ENCODE data around the gene ASAP2. TPM values are rescaled to one million over a fixed set of nuclear protein-coding genes. Genes with fewer than 3 reads are reported as not detected.
A peak's percentile ranks its signal among the peaks of the same experiment; 100 is the strongest.

Gene ASAP2
- total RNA-seq, 2 experiments from 2014 or later = 0.16 TPM; not detected in 1

- peaks cover 9% of the 10 kb centered on the region for H3K4me1 Mint-ChIP-seq (ENCODE audit: low read depth)
- no peak overlapping the region for H3K27ac Mint-ChIP-seq
- no peaks in the 10 kb centered on the region for H3K36me3 Mint-ChIP-seq (ENCODE audit: low read depth)
- no peaks in the 10 kb centered on the region for H3K9me3 ChIP-seq (ENCODE audit: control insufficient read depth in 1 of 2, insufficient read depth in 1 of 2, low read length in 2 of 2)
- H3K4me1 ChIP-seq (ENCODE audit: insufficient read depth, low read length) = peaks cover 2% of the 10 kb centered on the region
- ChIA-PET POLR2A (no interaction called here), CTCF (no interaction called here)
- intact Hi-C loops (cut with DNase I, micrococcal nuclease) = no loop called here
- no peak overlapping the region for H3K4me3 ChIP-seq (ENCODE audit: low read length)
- TF ChIP-seq, protein P1, sequence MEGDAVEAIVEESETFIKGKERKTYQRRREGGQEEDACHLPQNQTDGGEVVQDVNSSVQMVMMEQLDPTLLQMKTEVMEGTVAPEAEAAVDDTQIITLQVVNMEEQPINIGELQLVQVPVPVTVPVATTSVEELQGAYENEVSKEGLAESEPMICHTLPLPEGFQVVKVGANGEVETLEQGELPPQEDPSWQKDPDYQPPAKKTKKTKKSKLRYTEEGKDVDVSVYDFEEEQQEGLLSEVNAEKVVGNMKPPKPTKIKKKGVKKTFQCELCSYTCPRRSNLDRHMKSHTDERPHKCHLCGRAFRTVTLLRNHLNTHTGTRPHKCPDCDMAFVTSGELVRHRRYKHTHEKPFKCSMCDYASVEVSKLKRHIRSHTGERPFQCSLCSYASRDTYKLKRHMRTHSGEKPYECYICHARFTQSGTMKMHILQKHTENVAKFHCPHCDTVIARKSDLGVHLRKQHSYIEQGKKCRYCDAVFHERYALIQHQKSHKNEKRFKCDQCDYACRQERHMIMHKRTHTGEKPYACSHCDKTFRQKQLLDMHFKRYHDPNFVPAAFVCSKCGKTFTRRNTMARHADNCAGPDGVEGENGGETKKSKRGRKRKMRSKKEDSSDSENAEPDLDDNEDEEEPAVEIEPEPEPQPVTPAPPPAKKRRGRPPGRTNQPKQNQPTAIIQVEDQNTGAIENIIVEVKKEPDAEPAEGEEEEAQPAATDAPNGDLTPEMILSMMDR (IDR thresholded peaks at IDR 0.05) = no peak
- no peaks in the 10 kb centered on the region for H3K36me3 ChIP-seq (ENCODE audit: insufficient read depth, low read length)
- H3K27me3 ChIP-seq (ENCODE audit: control insufficient read depth in 1 of 2, insufficient read depth in 2 of 2, low read length in 2 of 2) = no peaks in the 10 kb centered on the region
- no peaks in the 10 kb centered on the region for H3K9me3 Mint-ChIP-seq
- ATAC-seq (ENCODE audit: poor library complexity) (no peak), DNase-seq (peak in 1 of 14 experiments; percentile 24)
- no peak overlapping the region for H3K4me3 Mint-ChIP-seq
- no peaks in the 10 kb centered on the region for H3K27me3 Mint-ChIP-seq
- H3K27ac ChIP-seq (ENCODE audit: low read depth in 1 of 2, low read length in 2 of 2) = no peak overlapping the region
Measured at GRCh38 chr2:9336576-9337314, 130.1 kb downstream of the ASAP2 start.

DNA sequence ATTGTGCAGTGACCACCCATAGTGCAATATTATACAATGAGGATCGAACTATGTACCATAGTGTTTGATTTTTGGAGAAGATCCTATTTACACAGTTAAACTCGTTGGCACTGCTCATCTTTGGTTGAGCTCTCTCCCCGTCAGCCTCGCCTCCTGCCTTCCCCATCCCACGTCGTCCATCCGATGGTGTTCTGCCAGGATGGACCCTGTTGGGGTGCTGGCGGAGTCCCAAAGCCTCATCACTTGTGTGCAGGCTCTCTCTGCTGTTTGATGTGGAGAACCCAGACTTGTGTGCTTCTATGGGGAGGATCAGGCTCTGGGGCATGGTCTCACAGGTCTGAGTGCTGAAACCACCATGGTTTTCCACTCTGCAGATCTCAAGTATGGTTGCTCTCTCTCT, 131.3 kb downstream of the ASAP2 start:
- CTCF ChIA-PET = no interaction called here
- intact Hi-C loops (cut with DNase I, micrococcal nuclease) = no loop called here

GRCh38 chr2:9341337-9341887, 134.8 kb downstream of the ASAP2 start:
- Histone ChIP-seq H3K4me1 (ENCODE audit: insufficient read depth, low read length) (peaks cover under 1% of the 10 kb centered on the region), H3K27me3 (ENCODE audit: control insufficient read depth in 1 of 2, insufficient read depth in 2 of 2, low read length in 2 of 2) (no peaks in the 10 kb centered on the region), H3K9me3 (ENCODE audit: control insufficient read depth in 1 of 2, insufficient read depth in 1 of 2, low read length in 2 of 2) (no peaks in the 10 kb centered on the region), H3K27ac (ENCODE audit: low read depth in 1 of 2, low read length in 2 of 2) (no peak overlapping the region), H3K36me3 (ENCODE audit: insufficient read depth, low read length) (no peaks in the 10 kb centered on the region), H3K4me3 (ENCODE audit: low read length) (no peak overlapping the region)
- H3K4me1 Mint-ChIP-seq (ENCODE audit: low read depth) = peaks cover 5% of the 10 kb centered on the region
- CTCF ChIA-PET = no interaction called here
- no peak for DNase-seq
- H3K4me3 Mint-ChIP-seq = no peak overlapping the region
- H3K27me3 Mint-ChIP-seq = no peaks in the 10 kb centered on the region
- no peaks in the 10 kb centered on the region for H3K9me3 Mint-ChIP-seq
- intact Hi-C loops (cut with DNase I, micrococcal nuclease) = no loop called here
- ATAC-seq (ENCODE audit: poor library complexity) = no peak
- no peaks in the 10 kb centered on the region for H3K36me3 Mint-ChIP-seq (ENCODE audit: low read depth)
- no peak overlapping the region for H3K27ac Mint-ChIP-seq
- POLR2A ChIA-PET = no interaction called here
- TF ChIP-seq, protein P1 (IDR thresholded peaks at IDR 0.05) = no peak

More for the DNA sequence above, 131.3 kb downstream of the ASAP2 start:
- ATAC-seq (ENCODE audit: poor library complexity) = no peak
- POLR2A ChIA-PET = no interaction called here
- H3K4me3 Mint-ChIP-seq = no peak overlapping the region
- no peaks in the 10 kb centered on the region for H3K27me3 ChIP-seq (ENCODE audit: control insufficient read depth in 1 of 2, insufficient read depth in 2 of 2, low read length in 2 of 2)
- TF ChIP-seq, protein P1 (IDR thresholded peaks at IDR 0.05) = no peak
- peaks cover 2% of the 10 kb centered on the region for H3K4me1 ChIP-seq (ENCODE audit: insufficient read depth, low read length)
- DNase-seq = no peak
- no peaks in the 10 kb centered on the region for H3K9me3 Mint-ChIP-seq
- no peaks in the 10 kb centered on the region for H3K9me3 ChIP-seq (ENCODE audit: control insufficient read depth in 1 of 2, insufficient read depth in 1 of 2, low read length in 2 of 2)
- H3K36me3 ChIP-seq (ENCODE audit: insufficient read depth, low read length) = no peaks in the 10 kb centered on the region
- no peak overlapping the region for H3K27ac ChIP-seq (ENCODE audit: low read depth in 1 of 2, low read length in 2 of 2)
- no peaks in the 10 kb centered on the region for H3K36me3 Mint-ChIP-seq (ENCODE audit: low read depth)
- H3K4me3 ChIP-seq (ENCODE audit: low read length) = no peak overlapping the region
- no peak overlapping the region for H3K27ac Mint-ChIP-seq
- H3K27me3 Mint-ChIP-seq = no peaks in the 10 kb centered on the region
- peaks cover 9% of the 10 kb centered on the region for H3K4me1 Mint-ChIP-seq (ENCODE audit: low read depth)
